Osteocyte (in vitro differentiated cells): ENCODE data around the gene ECI2. TPM values are rescaled to one million over a fixed set of nuclear protein-coding genes. Genes with fewer than 3 reads are reported as not detected.

ENCODE experiments used
- DNase-seq: peaks from one replicate; pipeline ENCODE4 v3.0.0; 2021; ENCODE audit warnings: mixed read lengths; ENCODE audit not compliant: unreplicated experiment; ENCODE audit errors: extremely low spot score
- H3K27ac Mint-ChIP-seq: one replicate; pipeline ENCODE4 v1.8.0; 2021; ENCODE audit warnings: mild to moderate bottlenecking, mixed read lengths; ENCODE audit not compliant: unreplicated experiment
- H3K27me3 Mint-ChIP-seq: one replicate; pipeline ENCODE4 v1.8.0; 2021; ENCODE audit warnings: mixed read lengths; ENCODE audit not compliant: unreplicated experiment
- H3K36me3 Mint-ChIP-seq: one replicate; pipeline ENCODE4 v1.8.0; 2021; ENCODE audit warnings: mixed read lengths; ENCODE audit not compliant: unreplicated experiment
- H3K4me1 Mint-ChIP-seq: one replicate; pipeline ENCODE4 v1.8.0; 2021; ENCODE audit warnings: mixed read lengths; ENCODE audit not compliant: unreplicated experiment
- H3K4me3 Mint-ChIP-seq: one replicate; pipeline ENCODE4 v1.8.0; 2021; ENCODE audit warnings: mild to moderate bottlenecking, moderate library complexity, mixed read lengths; ENCODE audit not compliant: unreplicated experiment
- H3K9me3 Mint-ChIP-seq: one replicate; pipeline ENCODE4 v1.8.0; 2021; ENCODE audit warnings: mixed read lengths; ENCODE audit not compliant: unreplicated experiment
- total RNA-seq: library from RNA; stranded (reverse); gene quantifications from 2 replicates; pipeline ENCODE4 v1.2.1, GENCODE V29; 2021
- TF ChIP-seq, protein P1 (sequence below): fragments of 200-600 bp; sonication (generic); IDR thresholded peaks from 2 replicates; pipeline ENCODE4 v1.5.0; 2021; ENCODE audit warnings: antibody characterized with exemption, mild to moderate bottlenecking, moderate library complexity

The ECI2 gene
- total RNA-seq, 1 donor from 2014 or later: 37.8 TPM

DNA sequence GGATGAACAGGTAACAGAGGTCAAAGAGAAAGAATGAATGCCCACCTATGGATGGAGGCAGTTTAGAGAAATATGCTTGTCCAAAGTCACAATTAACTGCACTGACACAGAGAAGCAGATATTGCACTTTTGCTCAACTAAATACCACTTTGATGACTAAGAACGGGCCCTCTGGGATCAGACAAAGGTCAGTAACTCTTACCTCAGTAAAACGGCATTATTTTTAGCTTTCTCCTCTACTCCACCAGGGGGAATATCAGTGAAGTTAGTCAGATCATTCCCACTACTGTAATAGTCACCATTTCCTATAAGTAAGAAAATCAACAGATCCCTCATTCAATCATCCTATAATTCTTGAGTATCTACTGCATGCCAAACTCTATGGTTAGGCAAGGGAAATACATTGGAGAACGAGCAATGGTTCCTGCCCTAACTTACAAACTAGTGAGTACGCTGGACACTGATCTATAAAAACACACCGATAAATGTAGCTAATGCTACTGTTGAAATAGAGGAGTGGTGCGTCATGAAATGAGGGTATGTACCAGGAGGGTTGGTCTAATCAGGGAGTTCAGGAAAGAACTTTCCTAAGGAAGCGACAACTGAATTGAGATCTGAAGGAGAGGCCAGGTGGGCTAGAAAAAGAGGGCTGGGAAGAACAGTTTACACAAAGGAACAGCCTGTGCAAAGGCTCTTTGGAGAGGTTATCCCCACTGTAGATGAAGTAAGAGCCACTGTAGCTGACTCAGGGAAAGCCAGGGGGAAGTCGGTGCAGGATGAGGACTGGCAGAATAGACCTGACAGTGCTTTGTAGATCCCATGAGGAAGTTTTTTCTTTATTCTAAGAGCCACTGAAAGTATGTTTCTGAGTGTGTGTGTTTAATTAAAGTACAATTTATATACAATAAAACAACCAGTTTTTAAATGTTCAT is 9.2 kb downstream of the ECI2 start:
- H3K27ac Mint-ChIP-seq: no peak overlapping the region
- no peak overlapping the region for H3K4me3 Mint-ChIP-seq
- no peaks in the 10 kb centered on the region for H3K27me3 Mint-ChIP-seq
- peaks cover 54% of the 10 kb centered on the region for H3K36me3 Mint-ChIP-seq
- peaks cover 3% of the 10 kb centered on the region for H3K9me3 Mint-ChIP-seq
- TF ChIP-seq, protein P1, sequence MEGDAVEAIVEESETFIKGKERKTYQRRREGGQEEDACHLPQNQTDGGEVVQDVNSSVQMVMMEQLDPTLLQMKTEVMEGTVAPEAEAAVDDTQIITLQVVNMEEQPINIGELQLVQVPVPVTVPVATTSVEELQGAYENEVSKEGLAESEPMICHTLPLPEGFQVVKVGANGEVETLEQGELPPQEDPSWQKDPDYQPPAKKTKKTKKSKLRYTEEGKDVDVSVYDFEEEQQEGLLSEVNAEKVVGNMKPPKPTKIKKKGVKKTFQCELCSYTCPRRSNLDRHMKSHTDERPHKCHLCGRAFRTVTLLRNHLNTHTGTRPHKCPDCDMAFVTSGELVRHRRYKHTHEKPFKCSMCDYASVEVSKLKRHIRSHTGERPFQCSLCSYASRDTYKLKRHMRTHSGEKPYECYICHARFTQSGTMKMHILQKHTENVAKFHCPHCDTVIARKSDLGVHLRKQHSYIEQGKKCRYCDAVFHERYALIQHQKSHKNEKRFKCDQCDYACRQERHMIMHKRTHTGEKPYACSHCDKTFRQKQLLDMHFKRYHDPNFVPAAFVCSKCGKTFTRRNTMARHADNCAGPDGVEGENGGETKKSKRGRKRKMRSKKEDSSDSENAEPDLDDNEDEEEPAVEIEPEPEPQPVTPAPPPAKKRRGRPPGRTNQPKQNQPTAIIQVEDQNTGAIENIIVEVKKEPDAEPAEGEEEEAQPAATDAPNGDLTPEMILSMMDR: peak; percentile 32
- no peak for DNase-seq
- peaks cover 14% of the 10 kb centered on the region for H3K4me1 Mint-ChIP-seq

DNA sequence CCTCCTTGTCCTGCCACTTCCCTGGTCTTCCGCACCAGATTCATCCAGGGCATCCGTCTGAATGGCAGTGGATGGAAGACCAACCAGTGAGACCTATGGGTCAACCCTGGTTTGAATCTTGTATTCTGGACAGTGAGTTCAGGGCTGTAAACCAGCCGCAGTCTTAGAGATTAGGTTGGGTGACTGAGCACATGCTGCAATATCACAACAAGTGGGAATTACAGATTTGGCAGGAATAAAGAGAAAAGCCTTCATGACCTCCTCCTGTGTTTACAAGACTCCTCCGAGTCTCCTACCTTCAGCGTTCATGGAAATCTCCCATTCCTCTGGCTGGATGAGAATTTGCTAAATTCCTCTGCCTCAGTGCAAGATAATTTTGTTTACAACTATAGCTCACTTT is 9.9 kb downstream of the ECI2 start:
- Mint-ChIP-seq H3K27ac (no peak overlapping the region), H3K4me1 (peaks cover 14% of the 10 kb centered on the region), H3K9me3 (peaks cover 6% of the 10 kb centered on the region), H3K36me3 (peaks cover 57% of the 10 kb centered on the region), H3K27me3 (no peaks in the 10 kb centered on the region), H3K4me3 (no peak overlapping the region)
- TF ChIP-seq, protein P1: no peak
- no peak for DNase-seq

DNA sequence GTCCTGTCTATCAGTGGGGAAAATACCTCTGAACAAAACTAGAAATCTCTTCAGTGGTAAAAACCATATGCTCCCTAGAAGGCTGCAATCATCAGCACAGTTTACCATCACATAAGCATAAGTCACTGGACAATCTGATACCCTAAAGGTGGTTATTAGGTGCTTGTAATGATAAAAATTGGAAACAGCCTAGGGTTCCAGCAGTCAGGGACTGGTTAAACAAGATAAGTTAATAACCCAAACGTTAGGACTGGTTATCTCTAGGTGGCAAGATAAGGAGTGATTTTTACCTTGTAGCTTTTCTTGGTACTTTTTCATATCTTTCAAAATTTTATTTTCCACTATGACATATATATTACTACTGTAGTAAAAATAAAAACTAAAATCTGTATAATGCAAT is 11.0 kb downstream of the ECI2 start:
- Mint-ChIP-seq H3K27me3 (no peaks in the 10 kb centered on the region), H3K4me3 (no peak overlapping the region), H3K27ac (no peak overlapping the region), H3K36me3 (peaks cover 51% of the 10 kb centered on the region), H3K9me3 (peaks cover 6% of the 10 kb centered on the region), H3K4me1 (peaks cover 14% of the 10 kb centered on the region)
- TF ChIP-seq, protein P1: no peak
- no peak for DNase-seq

DNA sequence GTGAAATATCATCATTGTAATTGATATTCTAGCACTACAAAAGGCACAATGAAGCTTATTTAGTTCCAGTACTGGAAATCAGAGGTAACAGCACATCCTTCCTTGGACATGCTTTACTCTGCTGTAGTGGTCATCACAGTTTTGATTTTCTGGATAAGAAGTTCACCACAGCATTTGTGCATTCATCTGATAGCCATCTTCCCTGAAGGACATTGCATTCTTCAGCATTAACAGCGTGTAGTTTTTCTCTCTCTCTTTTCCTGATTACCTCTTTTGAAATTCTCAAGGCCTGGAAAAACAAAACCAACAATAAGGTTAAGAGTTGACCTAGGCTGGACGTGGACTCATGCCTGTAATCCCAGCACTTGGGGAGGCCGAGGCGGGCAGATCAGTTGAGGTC is 19.6 kb downstream of the ECI2 start:
- TF ChIP-seq, protein P1: no peak
- Mint-ChIP-seq H3K4me3 (no peak overlapping the region), H3K4me1 (no peaks in the 10 kb centered on the region), H3K27ac (no peak overlapping the region), H3K36me3 (peaks cover 60% of the 10 kb centered on the region), H3K27me3 (peaks cover 5% of the 10 kb centered on the region), H3K9me3 (peaks cover 22% of the 10 kb centered on the region)
- DNase-seq: no peak

DNA sequence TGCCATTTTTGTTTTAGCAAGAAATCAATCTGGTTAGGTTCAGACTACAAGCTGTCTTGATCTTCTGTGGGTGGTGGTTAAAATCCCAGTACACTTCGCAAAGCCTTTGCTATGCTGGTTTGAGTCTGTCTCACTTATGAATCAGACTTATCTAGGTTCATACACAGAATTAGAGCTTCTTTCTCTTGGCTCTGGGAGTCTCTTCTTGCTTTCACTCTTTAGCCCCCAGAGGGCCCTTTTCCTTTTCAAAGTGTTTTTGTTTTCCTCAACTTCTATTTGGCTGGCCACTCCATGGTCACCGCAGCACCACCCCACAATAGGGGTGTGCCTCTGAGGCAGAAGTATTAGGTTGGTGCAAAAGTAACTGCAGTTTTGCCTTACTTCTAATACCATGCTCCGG is 21.3 kb downstream of the ECI2 start:
- H3K27ac Mint-ChIP-seq: no peak overlapping the region
- TF ChIP-seq, protein P1: no peak
- no peak for DNase-seq

More for the DNA sequence above, 21.3 kb downstream of the ECI2 start:
- Mint-ChIP-seq H3K36me3 (peaks cover 53% of the 10 kb centered on the region), H3K27me3 (peaks cover 5% of the 10 kb centered on the region), H3K9me3 (peaks cover 22% of the 10 kb centered on the region), H3K4me1 (peaks cover 10% of the 10 kb centered on the region), H3K4me3 (no peak overlapping the region)
